OCI-LY7 (cell line): ENCODE measurements around the gene GPT2. TPM values are rescaled to one million over a fixed set of nuclear protein-coding genes. Genes with fewer than 3 reads are reported as not detected.

Source experiments
- BruUV-seq: library from RNA; stranded (reverse); fragments of 400-500 nt; replicated peaks from 2 replicates; lab custom pipeline; 2021; lab: Mats Ljungman, UMichigan
- CTCF ChIA-PET: fragments of 300-600 bp; sonication (Branson Sonifier 250); formaldehyde crosslinking; loops from one replicate; lab custom pipeline; 2022; ENCODE audit warnings: antibody characterized with exemption; ENCODE audit not compliant: unreplicated experiment; lab: Charles Lee
- POLR2A ChIA-PET: fragments of 300-600 bp; sonication (Branson Sonifier 250); formaldehyde crosslinking; loops from one replicate; lab custom pipeline; 2022; ENCODE audit warnings: antibody characterized with exemption; lab: Charles Lee
- DNase-seq: peaks from one replicate; pipeline ENCODE4 v3.0.0-alpha.2; 2015; ENCODE audit warnings: low spot score
- H2AFZ ChIP-seq: fragments of 200-600 bp; sonication (generic), shearing (Covaris generic); 2 replicates; pipeline ENCODE4 v1.6.1; 2014; ENCODE audit warnings: mild to moderate bottlenecking, antibody characterized with exemption, low read length, moderate library complexity
- H3K27ac ChIP-seq: fragments of 200-600 bp; sonication (generic); 2 replicates; pipeline ENCODE4 v1.5.1; 2014; ENCODE audit warnings: mixed run types, low read depth, mild to moderate bottlenecking, moderate library complexity, low read length, inconsistent platforms; ENCODE audit not compliant: poor library complexity, severe bottlenecking
- H3K36me3 ChIP-seq: fragments of 200-600 bp; sonication (generic); 2 replicates; pipeline ENCODE4 v1.6.1; 2014; ENCODE audit warnings: mild to moderate bottlenecking, antibody characterized with exemption, low read length, moderate library complexity, mixed read lengths; ENCODE audit not compliant: insufficient read depth
- H3K4me1 ChIP-seq: fragments of 200-600 bp; sonication (generic); 2 replicates; pipeline ENCODE4 v1.5.1; 2014; ENCODE audit warnings: mild to moderate bottlenecking, low read length; ENCODE audit not compliant: insufficient read depth, poor library complexity, severe bottlenecking
- H3K4me2 ChIP-seq: fragments of 200-600 bp; sonication (generic); 2 replicates; pipeline ENCODE4 v1.6.1; 2014; ENCODE audit warnings: mild to moderate bottlenecking, low read length
- H3K4me3 ChIP-seq: fragments of 200-600 bp; sonication (generic); 2 replicates; pipeline ENCODE4 v1.5.1; 2014; ENCODE audit warnings: mild to moderate bottlenecking, low read depth, low read length; ENCODE audit not compliant: poor library complexity, severe bottlenecking
- H3K79me2 ChIP-seq: fragments of 200-600 bp; sonication (generic); 2 replicates; pipeline ENCODE4 v1.6.1; 2016; ENCODE audit warnings: low read depth, mild to moderate bottlenecking, low read length, moderate library complexity, mixed read lengths; ENCODE audit not compliant: insufficient read depth
- H3K9me2 ChIP-seq: fragments of 200-600 bp; sonication (generic); 2 replicates; pipeline ENCODE4 v1.6.1; 2016; ENCODE audit warnings: mild to moderate bottlenecking, low read length, mixed read lengths; ENCODE audit not compliant: insufficient read depth
- H3K9me3 ChIP-seq: fragments of 200-600 bp; sonication (generic); 2 replicates; pipeline ENCODE4 v1.6.1; 2014; ENCODE audit warnings: mild to moderate bottlenecking, mixed run types, low read length, mixed read lengths
- H4K20me1 ChIP-seq: fragments of 200-600 bp; sonication (generic); 2 replicates; pipeline ENCODE4 v1.6.1; 2014; ENCODE audit warnings: mild to moderate bottlenecking, antibody characterized with exemption, low read length, moderate library complexity, mixed read lengths; ENCODE audit not compliant: insufficient read depth
- CTCF ChIP-seq: fragments of 200-600 bp; sonication (generic); conservative IDR thresholded peaks from 2 replicates; pipeline ENCODE4 v1.5.1; 2014; ENCODE audit warnings: mild to moderate bottlenecking, antibody characterized with exemption, low read length, moderate library complexity, mixed read lengths
- EZH2phosphoT487 ChIP-seq: fragments of 200-600 bp; sonication (generic); IDR thresholded peaks from 2 replicates; pipeline ENCODE4 v1.6.1; 2018; ENCODE audit warnings: low read depth, borderline replicate concordance, mild to moderate bottlenecking, mixed run types, antibody characterized with exemption, low read length, moderate library complexity, mixed read lengths
- intact Hi-C: fragments of 100-400 bp; cut with micrococcal nuclease; formaldehyde crosslinking; loops from one replicate; pipeline ENCODE4 v1.10.0; 2022; ENCODE audit not compliant: unreplicated experiment
- total RNA-seq, 2 experiments: library from RNA; depleted of rRNA in 1 of 2; stranded (reverse); fragments of >200 nt in 1 of 2; shearing (Covaris generic) in 1 of 2; gene quantifications; 2 replicates each; pipeline ENCODE4 v1.2.3, GENCODE V29; 2014 to 2022

Gene GPT2
- total RNA-seq, 2 experiments from 2014 or later: 42.5 to 105 TPM

GRCh38 chr16:46886764-46887523 is 2.8 kb downstream of the GPT2 start:
- Histone ChIP-seq H2AFZ (no peak overlapping the region), H3K4me2 (peak overlapping the region; percentile 95; the same call in 1 of the 2 replicates), H3K4me3 (no peak overlapping the region), H4K20me1 (no peaks in the 10 kb centered on the region), H3K27ac (no peak overlapping the region), H3K9me2 (no peaks in the 10 kb centered on the region), H3K36me3 (peaks cover 15% of the 10 kb centered on the region), H3K9me3 (no peaks in the 10 kb centered on the region), H3K4me1 (peaks cover 42% of the 10 kb centered on the region), H3K79me2 (peaks cover 15% of the 10 kb centered on the region; the same call in 1 of the 2 replicates)
- TF ChIP-seq CTCF: no peak
- no peak for DNase-seq
- intact Hi-C loops: no loop called here
- no TSS peak for BruUV-seq
- CTCF ChIA-PET: no interaction called here
- POLR2A ChIA-PET: interaction anchor here (0.6 to 2.8 kb wide), 4 partner anchors 8 to 51 kb away, joined by 3 to 7 read pairs (median 4); no protein-coding TSS in a partner anchor

GRCh38 chr16:46887524-46887854 is 3.3 kb downstream of the GPT2 start:
- Histone ChIP-seq H3K79me2 (peaks cover 18% of the 10 kb centered on the region; the same call in 1 of the 2 replicates), H3K4me3 (no peak overlapping the region), H3K4me1 (peaks cover 42% of the 10 kb centered on the region), H4K20me1 (no peaks in the 10 kb centered on the region), H3K9me3 (no peaks in the 10 kb centered on the region), H2AFZ (no peak overlapping the region), H3K36me3 (peaks cover 20% of the 10 kb centered on the region), H3K27ac (no peak overlapping the region), H3K9me2 (no peaks in the 10 kb centered on the region), H3K4me2 (no peak overlapping the region)
- ChIA-PET CTCF (no interaction called here), POLR2A (interaction anchor here (0.5 to 0.8 kb wide), 3 partner anchors 25 to 50 kb away, joined by 3 to 6 read pairs (median 4); no protein-coding TSS in a partner anchor)
- no peak for TF ChIP-seq EZH2phosphoT487
- TF ChIP-seq CTCF: no peak
- DNase-seq: no peak
- BruUV-seq: no TSS peak
- intact Hi-C loops: no loop called here
